ENCODE results near the gene C13orf42.

C13orf42 gene

GRCh38 chr13:51111174-51111573, at the start of gene C13orf42:
Gene C13orf42 (minus strand): TSS chr13:51111274. CDS start chr13:51111209, 65 bp downstream.
- H3K9ac ChIP-seq (ENCODE audit: low read depth, low read length) = no peak within 1 kb of the TSS

GRCh38 chr13:51158880-51159518, 47.9 kb upstream of the C13orf42 start:
- Histone ChIP-seq H3K36me3 (ENCODE audit: control insufficient read depth, insufficient read depth, low read length) (no peaks in the 10 kb centered on the region), H3K4me3 (ENCODE audit: low read depth, low read length) (no peak overlapping the region), H3K27me3 (ENCODE audit: control insufficient read depth, insufficient read depth, low read length) (no peaks in the 10 kb centered on the region), H3K9ac (ENCODE audit: low read depth, low read length) (no peak overlapping the region), H3K9me3 (ENCODE audit: control insufficient read depth, insufficient read depth, low read length) (no peaks in the 10 kb centered on the region), H3K4me1 (ENCODE audit: control insufficient read depth, insufficient read depth, low read length) (peaks cover 41% of the 10 kb centered on the region), H3K27ac (ENCODE audit: low read depth, low read length) (peak overlapping the region; percentile 47)

More at GRCh38 chr13:51111174-51111573, at the start of gene C13orf42:
- no peaks in the 10 kb centered on the region for H3K27me3 ChIP-seq (ENCODE audit: control insufficient read depth, insufficient read depth, low read length)
- H3K4me1 ChIP-seq (ENCODE audit: control insufficient read depth, insufficient read depth, low read length) = no peaks in the 10 kb centered on the region
- no peak within 1 kb of the TSS for H3K27ac ChIP-seq (ENCODE audit: low read depth, low read length)
- no peaks in the 10 kb centered on the region for H3K9me3 ChIP-seq (ENCODE audit: control insufficient read depth, insufficient read depth, low read length)
- peaks cover 2% of the 10 kb centered on the region; the same call in 1 of the 2 replicates for H3K36me3 ChIP-seq (ENCODE audit: control insufficient read depth, insufficient read depth, low read length)
- H3K4me3 ChIP-seq (ENCODE audit: low read depth, low read length) = no peak within 1 kb of the TSS

- no peaks in the 10 kb centered on the region for H3K27me3 ChIP-seq (ENCODE audit: control insufficient read depth, insufficient read depth, low read length)
- H3K4me3 ChIP-seq (ENCODE audit: low read depth, low read length) = no peak overlapping the region
- no peaks in the 10 kb centered on the region for H3K36me3 ChIP-seq (ENCODE audit: control insufficient read depth, insufficient read depth, low read length)
- no peak overlapping the region for H3K9ac ChIP-seq (ENCODE audit: low read depth, low read length)
- peaks cover 41% of the 10 kb centered on the region for H3K4me1 ChIP-seq (ENCODE audit: control insufficient read depth, insufficient read depth, low read length)
- no peaks in the 10 kb centered on the region for H3K9me3 ChIP-seq (ENCODE audit: control insufficient read depth, insufficient read depth, low read length)
- peak overlapping the region; percentile 47 for H3K27ac ChIP-seq (ENCODE audit: low read depth, low read length)
Measured at GRCh38 chr13:51158365-51158764, 47.3 kb upstream of the C13orf42 start.

- Histone ChIP-seq H3K36me3 (ENCODE audit: control insufficient read depth, insufficient read depth, low read length) (no peaks in the 10 kb centered on the region), H3K9me3 (ENCODE audit: control insufficient read depth, insufficient read depth, low read length) (no peaks in the 10 kb centered on the region), H3K27ac (ENCODE audit: low read depth, low read length) (no peak overlapping the region), H3K9ac (ENCODE audit: low read depth, low read length) (no peak overlapping the region), H3K4me1 (ENCODE audit: control insufficient read depth, insufficient read depth, low read length) (peaks cover 41% of the 10 kb centered on the region), H3K27me3 (ENCODE audit: control insufficient read depth, insufficient read depth, low read length) (no peaks in the 10 kb centered on the region), H3K4me3 (ENCODE audit: low read depth, low read length) (no peak overlapping the region)
Measured at GRCh38 chr13:51156648-51157047, 45.6 kb upstream of the C13orf42 start.

GRCh38 chr13:51155776-51156515, 44.9 kb upstream of the C13orf42 start:
- H3K27me3 ChIP-seq (ENCODE audit: control insufficient read depth, insufficient read depth, low read length) = no peaks in the 10 kb centered on the region
- H3K4me1 ChIP-seq (ENCODE audit: control insufficient read depth, insufficient read depth, low read length) = peaks cover 43% of the 10 kb centered on the region
- H3K27ac ChIP-seq (ENCODE audit: low read depth, low read length) = no peak overlapping the region
- no peak overlapping the region for H3K4me3 ChIP-seq (ENCODE audit: low read depth, low read length)
- H3K9me3 ChIP-seq (ENCODE audit: control insufficient read depth, insufficient read depth, low read length) = no peaks in the 10 kb centered on the region
- no peaks in the 10 kb centered on the region for H3K36me3 ChIP-seq (ENCODE audit: control insufficient read depth, insufficient read depth, low read length)
- H3K9ac ChIP-seq (ENCODE audit: low read depth, low read length) = no peak overlapping the region

- H3K27ac ChIP-seq (ENCODE audit: low read depth, low read length) = no peak overlapping the region
- no peak overlapping the region for H3K9ac ChIP-seq (ENCODE audit: low read depth, low read length)
- H3K9me3 ChIP-seq (ENCODE audit: control insufficient read depth, insufficient read depth, low read length) = no peaks in the 10 kb centered on the region
- no peaks in the 10 kb centered on the region for H3K27me3 ChIP-seq (ENCODE audit: control insufficient read depth, insufficient read depth, low read length)
- no peaks in the 10 kb centered on the region for H3K36me3 ChIP-seq (ENCODE audit: control insufficient read depth, insufficient read depth, low read length)
- no peak overlapping the region for H3K4me3 ChIP-seq (ENCODE audit: low read depth, low read length)
- H3K4me1 ChIP-seq (ENCODE audit: control insufficient read depth, insufficient read depth, low read length) = peaks cover 51% of the 10 kb centered on the region
Measured at GRCh38 chr13:51155161-51155560, 44.1 kb upstream of the C13orf42 start.

GRCh38 chr13:51154029-51154555, 43.0 kb upstream of the C13orf42 start:
- H3K27me3 ChIP-seq (ENCODE audit: control insufficient read depth, insufficient read depth, low read length) = no peaks in the 10 kb centered on the region
- H3K36me3 ChIP-seq (ENCODE audit: control insufficient read depth, insufficient read depth, low read length) = no peaks in the 10 kb centered on the region
- peaks cover 55% of the 10 kb centered on the region for H3K4me1 ChIP-seq (ENCODE audit: control insufficient read depth, insufficient read depth, low read length)
- peak overlapping the region; percentile 15 for H3K27ac ChIP-seq (ENCODE audit: low read depth, low read length)
- no peaks in the 10 kb centered on the region for H3K9me3 ChIP-seq (ENCODE audit: control insufficient read depth, insufficient read depth, low read length)
- H3K9ac ChIP-seq (ENCODE audit: low read depth, low read length) = no peak overlapping the region
- no peak overlapping the region for H3K4me3 ChIP-seq (ENCODE audit: low read depth, low read length)

GRCh38 chr13:51153527-51153926, 42.5 kb upstream of the C13orf42 start:
- Histone ChIP-seq H3K27me3 (ENCODE audit: control insufficient read depth, insufficient read depth, low read length) (no peaks in the 10 kb centered on the region), H3K27ac (ENCODE audit: low read depth, low read length) (no peak overlapping the region), H3K4me3 (ENCODE audit: low read depth, low read length) (no peak overlapping the region), H3K4me1 (ENCODE audit: control insufficient read depth, insufficient read depth, low read length) (peaks cover 55% of the 10 kb centered on the region), H3K9me3 (ENCODE audit: control insufficient read depth, insufficient read depth, low read length) (no peaks in the 10 kb centered on the region), H3K9ac (ENCODE audit: low read depth, low read length) (no peak overlapping the region), H3K36me3 (ENCODE audit: control insufficient read depth, insufficient read depth, low read length) (no peaks in the 10 kb centered on the region)

- Histone ChIP-seq H3K9me3 (ENCODE audit: control insufficient read depth, insufficient read depth, low read length) (no peaks in the 10 kb centered on the region), H3K27me3 (ENCODE audit: control insufficient read depth, insufficient read depth, low read length) (no peaks in the 10 kb centered on the region), H3K4me1 (ENCODE audit: control insufficient read depth, insufficient read depth, low read length) (peaks cover 55% of the 10 kb centered on the region), H3K4me3 (ENCODE audit: low read depth, low read length) (no peak overlapping the region), H3K9ac (ENCODE audit: low read depth, low read length) (no peak overlapping the region), H3K36me3 (ENCODE audit: control insufficient read depth, insufficient read depth, low read length) (no peaks in the 10 kb centered on the region), H3K27ac (ENCODE audit: low read depth, low read length) (no peak overlapping the region)
Measured at GRCh38 chr13:51152701-51153100, 41.6 kb upstream of the C13orf42 start.

- peaks cover 61% of the 10 kb centered on the region for H3K4me1 ChIP-seq (ENCODE audit: control insufficient read depth, insufficient read depth, low read length)
- no peaks in the 10 kb centered on the region for H3K36me3 ChIP-seq (ENCODE audit: control insufficient read depth, insufficient read depth, low read length)
- no peak overlapping the region for H3K9ac ChIP-seq (ENCODE audit: low read depth, low read length)
- no peaks in the 10 kb centered on the region for H3K27me3 ChIP-seq (ENCODE audit: control insufficient read depth, insufficient read depth, low read length)
- H3K9me3 ChIP-seq (ENCODE audit: control insufficient read depth, insufficient read depth, low read length) = no peaks in the 10 kb centered on the region
- H3K4me3 ChIP-seq (ENCODE audit: low read depth, low read length) = no peak overlapping the region
- H3K27ac ChIP-seq (ENCODE audit: low read depth, low read length) = no peak overlapping the region
Measured at GRCh38 chr13:51151463-51151862, 40.4 kb upstream of the C13orf42 start.

- no peaks in the 10 kb centered on the region for H3K27me3 ChIP-seq (ENCODE audit: control insufficient read depth, insufficient read depth, low read length)
- H3K9me3 ChIP-seq (ENCODE audit: control insufficient read depth, insufficient read depth, low read length) = peaks cover 7% of the 10 kb centered on the region; the same call in 1 of the 2 replicates
- peak overlapping the region; percentile 54 for H3K9ac ChIP-seq (ENCODE audit: low read depth, low read length)
- H3K27ac ChIP-seq (ENCODE audit: low read depth, low read length) = peak overlapping the region; percentile 94
- no peaks in the 10 kb centered on the region for H3K36me3 ChIP-seq (ENCODE audit: control insufficient read depth, insufficient read depth, low read length)
- H3K4me3 ChIP-seq (ENCODE audit: low read depth, low read length) = peak overlapping the region; percentile 0; the same call in 1 of the 2 replicates
- H3K4me1 ChIP-seq (ENCODE audit: control insufficient read depth, insufficient read depth, low read length) = peaks cover 49% of the 10 kb centered on the region
Measured at GRCh38 chr13:51148952-51149573, 38.0 kb upstream of the C13orf42 start.
